CD4-positive, alpha-beta T cell treated with Interleukin-6 at 100 ng/mL for 8 hours (primary cell): ENCODE measurements around the gene GOLPH3L.
"Not testable (repeated sequence)": the region's sequence is repeated elsewhere in the genome, so short reads cannot be mapped to it uniquely, and the experiment has no call there.

Experiments
- DNase-seq: peaks from one replicate; pipeline ENCODE4 v3.0.0-alpha.2; 2020; ENCODE audit warnings: mixed read lengths, low spot score

GOLPH3L gene

DNA sequence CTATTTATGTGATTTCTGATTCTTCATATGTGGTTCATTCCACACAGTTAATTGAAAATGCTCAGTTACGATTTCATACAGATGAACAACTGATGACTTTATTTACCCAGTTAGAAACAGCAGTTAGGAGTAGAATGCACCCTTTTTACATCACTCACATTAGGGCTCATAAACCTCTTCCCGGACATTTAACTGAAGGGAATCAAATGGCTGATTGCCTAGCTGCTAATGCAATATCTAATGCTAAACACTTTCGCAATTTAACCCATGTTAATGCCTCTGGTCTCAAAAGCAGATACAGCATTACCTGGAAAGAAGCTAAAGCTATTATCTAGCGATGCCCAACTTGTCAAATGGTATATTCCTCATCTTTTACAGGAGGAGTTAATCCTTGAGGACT lies 39.9 kb downstream of the GOLPH3L start:
- DNase-seq, result not testable (repeated sequence)

DNA sequence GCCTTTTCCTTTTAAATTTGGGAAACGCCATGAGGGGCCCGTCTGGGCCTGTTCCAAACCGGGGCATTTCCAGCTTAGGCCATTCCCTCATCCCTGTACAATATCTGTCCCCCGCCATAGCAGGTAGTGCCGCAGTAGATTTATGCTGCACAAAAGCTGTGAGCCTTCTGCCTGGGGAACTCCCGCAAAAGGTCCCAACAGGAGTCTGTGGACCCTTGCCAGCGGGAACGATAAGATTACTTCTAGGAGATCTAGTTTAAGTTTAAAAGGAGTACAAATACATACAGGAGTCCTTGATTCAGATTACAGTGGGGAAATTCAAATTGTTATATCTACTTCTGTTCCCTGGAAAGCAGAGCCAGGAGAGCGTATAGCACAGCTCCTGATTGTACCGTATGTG lies 42.3 kb downstream of the GOLPH3L start:
- DNase-seq, result not testable (repeated sequence)

DNA sequence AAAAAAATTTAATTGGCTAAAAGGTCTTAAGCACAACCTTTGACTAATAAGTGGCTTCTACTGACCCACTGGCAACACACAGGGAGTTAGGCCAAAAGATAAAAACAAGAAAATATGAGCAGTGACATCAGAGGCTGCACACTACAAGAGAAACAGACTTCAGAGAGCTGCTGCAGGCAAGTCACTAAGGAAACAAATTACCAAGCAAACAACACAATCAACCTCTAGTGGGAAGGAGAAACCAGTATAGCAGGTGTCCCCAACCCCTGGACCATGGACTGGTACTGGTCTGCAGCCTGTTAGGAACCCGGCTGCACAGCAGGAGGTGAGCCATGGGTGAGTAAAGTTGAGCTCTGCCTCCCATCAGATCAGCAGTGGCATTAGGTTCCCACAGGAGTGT lies 46.8 kb downstream of the GOLPH3L start:
- no peak for DNase-seq

DNA sequence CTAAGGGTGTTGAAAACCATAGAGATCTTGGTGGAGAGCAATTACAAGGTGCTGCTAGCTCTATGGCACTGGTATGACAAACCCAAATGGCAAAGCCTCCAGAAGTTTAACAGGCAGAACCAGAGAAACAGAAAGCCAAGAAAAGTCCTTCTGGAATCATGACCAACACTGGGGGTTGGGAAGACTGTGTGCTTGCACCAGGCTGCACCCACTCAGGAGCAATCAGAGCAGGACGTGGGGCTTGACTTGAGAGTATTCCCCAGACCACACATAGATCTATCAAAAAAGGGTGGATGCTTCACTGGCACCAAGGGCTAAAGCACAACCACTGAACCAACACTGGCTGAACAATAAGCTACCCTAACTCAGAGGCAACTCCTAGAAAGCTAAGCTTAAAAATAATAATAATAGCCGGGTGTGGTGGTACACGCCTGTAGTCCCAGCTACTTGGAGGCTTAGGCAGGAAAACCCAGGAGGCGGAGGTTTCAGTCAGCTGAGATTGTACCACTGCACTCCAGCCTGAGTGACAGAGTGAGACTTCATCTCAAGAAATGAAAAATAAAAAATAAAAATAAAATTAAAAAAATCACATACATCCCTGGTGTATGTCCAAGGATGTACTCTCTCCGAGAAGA lies 47.4 kb downstream of the GOLPH3L start:
- no peak for DNase-seq

DNA sequence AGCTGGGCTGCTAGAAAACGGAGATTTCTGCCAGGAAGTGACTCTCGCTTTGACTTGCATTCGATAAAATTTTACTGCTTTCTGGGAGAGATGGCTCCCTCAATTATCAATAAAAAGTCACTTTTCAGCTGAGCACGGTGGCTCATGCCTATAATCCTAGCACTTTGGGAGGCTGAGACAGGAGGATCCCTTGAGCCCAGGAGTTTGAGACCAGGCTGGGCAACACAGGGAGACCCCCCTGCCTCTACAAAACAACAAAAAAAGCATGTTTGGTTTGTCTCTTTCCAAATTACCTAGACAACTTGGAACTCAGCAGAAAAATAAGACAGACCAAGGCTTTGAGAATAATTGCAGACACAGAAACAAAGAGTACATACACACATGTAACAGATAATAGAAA lies 54.7 kb downstream of the GOLPH3L start:
- DNase-seq, result no peak

DNA sequence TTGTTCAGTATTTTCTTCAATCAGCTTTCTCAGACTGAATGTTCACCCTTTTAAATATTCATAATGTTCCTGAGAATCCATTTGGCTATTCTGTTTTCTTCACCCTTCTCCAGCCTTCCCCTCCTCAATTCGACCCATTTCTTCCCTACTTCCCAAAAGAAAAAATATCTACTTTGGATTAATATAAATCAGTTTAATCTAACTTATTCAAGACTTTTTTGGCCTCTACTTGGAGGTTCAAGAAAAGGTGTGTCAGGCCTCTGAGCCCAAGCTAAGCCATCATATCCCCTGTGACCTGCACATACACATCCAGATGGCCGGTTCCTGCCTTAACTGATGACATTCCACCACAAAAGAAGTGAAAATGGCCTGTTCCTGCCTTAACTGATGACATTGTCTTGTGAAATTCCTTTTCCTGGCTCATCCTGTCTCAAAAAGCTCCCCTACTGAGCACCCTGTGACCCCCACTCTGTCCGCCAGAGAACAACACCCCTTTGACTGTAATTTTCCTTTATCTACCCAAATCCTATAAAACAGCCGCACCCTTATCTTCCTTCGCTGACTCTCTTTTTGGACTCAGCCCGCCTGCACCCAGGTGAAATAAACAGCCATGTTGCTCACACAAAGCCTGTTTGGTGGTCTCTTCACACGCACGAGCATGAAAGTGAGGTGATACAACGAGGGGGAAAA lies 55.7 kb downstream of the GOLPH3L start:
- not testable (repeated sequence) for DNase-seq

DNA sequence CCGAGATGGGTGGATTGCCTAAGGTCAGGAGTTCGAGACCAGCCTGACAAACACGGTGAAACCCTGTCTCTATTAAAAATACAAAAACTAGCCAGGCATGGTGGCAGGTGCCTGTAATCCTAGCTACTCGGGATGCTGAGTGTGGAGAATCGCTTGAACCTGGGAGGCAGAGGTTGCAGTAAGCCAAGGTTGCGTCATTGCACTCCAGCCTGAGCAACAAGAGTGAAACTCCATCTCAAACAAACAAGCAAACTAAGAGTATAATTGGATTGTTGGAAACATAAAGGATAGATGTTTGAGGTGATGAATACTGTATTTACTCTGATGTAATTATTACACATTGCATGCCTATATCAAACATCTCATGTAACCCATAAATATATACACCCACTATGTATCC lies 58.5 kb downstream of the GOLPH3L start:
- DNase-seq, result not testable (repeated sequence)

DNA sequence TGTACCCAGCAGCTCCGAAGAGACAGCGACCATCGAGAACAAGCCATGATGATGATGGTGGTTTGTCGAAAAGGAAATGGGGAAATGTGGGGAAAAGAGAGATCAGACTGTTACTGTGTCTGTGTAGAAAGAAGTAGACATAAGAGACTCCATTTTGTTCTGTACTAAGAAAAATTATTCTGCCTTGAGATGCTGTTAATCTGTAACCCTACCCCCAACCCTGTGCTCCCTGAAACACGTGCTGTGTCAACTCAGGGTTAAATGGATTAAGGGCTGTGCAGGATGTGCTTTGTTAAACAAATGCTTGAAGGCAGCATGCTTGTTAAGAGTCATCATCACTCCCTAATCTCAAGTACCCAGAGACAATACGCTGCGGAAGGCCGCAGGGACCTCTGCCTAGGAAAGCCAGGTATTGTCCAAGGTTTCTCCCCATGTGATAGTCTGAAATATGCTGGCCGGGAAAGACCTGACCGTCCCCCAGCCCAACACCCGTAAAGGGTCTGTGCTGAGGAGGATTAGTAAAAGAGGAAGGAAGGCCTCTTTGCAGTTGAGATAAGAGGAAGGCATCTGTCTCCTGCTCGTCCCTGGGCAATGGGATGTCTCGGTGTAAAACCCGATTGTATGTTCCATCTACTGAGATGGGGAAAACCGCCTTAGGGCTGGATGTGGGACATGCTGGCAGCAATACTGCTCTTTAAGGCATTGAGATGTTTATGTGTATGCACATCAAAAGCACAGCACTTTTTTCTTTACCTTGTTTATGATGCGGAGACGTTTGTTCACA lies 61.9 kb downstream of the GOLPH3L start:
- not testable (repeated sequence) for DNase-seq

DNA sequence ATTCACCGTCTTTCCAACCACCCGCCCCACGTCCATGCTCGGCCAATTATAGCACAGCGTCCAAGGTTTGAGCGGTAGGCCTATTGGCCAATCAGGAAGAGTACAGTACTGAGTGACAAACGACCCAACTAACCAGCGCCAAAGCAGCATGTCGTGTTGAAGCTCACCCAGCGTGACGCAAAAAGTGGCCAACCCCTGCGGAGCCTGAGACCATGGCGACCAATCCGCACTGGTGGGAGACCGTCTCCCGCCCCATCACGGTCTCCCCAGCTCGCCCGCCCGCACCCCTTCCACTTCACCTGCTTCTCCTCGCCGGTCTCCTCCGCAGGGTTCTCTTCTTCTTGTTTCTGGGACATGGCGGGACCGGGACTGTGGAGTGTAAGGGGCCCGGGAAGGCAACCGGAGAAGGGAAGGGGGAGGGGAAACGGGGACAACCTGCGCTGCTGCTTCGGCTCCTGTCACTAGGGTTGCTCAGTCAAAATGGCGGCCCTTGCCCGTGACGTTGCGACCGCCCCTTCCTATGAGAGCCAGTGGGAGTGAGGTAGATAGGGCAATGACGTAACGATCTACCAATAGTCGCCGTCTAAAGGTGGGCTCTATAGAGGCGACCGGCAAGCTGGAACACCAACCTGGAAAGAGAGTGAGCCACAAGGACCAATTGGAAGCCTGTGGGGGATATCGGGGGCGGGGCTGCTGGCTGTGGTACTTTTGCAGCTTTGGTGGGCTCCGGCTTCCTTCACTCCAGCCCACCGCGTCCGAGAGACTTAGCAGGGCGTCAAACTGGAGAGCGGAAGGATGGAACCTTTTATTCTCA lies 67.6 kb downstream of the GOLPH3L start, which contains the start of gene ENSA:
Gene ENSA, minus strand, starts transcription at position 498 of the 814 bp plus-strand sequence. Its CDS starts 142 bp downstream, at position 356.
- DNase-seq, result peak; percentile 97

DNA sequence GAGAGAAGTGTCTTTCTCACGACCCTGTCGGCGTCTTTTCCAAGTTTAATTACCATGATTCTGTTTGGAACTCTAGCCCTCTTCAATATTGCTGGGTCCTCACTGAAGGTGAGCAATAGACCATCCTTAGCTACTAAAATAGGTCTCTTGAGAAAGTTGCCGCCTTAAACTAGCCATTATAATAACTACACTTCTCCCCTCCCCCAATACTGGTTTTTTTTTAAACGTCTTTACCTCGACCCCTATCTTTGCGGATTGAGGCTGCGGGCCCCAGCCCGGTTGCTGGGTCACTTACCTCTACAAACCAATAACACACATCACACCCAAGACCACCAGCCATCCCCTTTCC lies 68.2 kb downstream of the GOLPH3L start:
- no peak for DNase-seq

DNA sequence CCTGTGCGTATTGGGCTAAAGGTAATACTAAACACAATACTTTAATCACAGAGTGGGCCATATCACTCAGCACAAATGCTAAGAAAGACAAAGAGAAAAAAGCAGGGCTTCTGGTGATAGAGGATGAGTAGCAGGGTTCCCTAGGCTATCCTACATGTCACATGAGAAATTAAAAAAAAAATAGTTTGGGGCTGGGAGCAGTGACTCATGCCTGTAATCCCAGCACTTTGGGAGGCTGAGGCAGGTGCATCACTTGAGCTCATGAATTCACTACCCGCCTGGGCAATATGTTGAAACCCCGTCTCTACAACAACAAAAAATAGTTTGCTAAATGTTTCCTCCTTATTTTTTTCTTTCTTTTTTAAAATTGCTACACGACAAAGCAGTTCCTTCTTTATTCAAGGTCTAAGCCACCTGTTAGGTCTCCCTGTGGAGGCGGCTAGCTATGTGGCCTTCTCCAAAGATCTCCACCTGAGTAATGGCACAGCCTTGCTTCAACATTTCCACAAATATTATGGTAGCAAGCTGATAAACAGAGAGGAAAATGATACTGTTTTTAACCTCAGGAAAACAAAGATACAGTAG lies 69.0 kb downstream of the GOLPH3L start:
- no peak for DNase-seq

DNA sequence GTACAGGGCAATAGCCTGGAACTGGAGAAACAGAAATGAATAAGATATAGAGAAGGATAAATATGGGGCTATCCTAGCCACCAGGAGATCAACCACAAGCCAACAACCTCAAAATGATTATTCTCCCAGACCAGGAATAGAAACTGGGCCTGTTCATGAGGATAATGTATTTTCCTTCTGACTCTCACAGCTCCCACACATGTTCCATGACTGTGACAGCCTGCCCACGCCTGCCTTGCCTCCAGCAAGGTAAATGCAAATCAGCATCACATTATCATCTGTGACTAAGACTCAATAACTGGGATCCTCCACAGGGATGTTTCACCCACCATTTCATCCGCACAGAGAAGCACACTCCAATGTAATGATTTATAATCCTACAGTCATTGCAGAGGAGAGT lies 70.8 kb downstream of the GOLPH3L start:
- DNase-seq, result no peak

DNA sequence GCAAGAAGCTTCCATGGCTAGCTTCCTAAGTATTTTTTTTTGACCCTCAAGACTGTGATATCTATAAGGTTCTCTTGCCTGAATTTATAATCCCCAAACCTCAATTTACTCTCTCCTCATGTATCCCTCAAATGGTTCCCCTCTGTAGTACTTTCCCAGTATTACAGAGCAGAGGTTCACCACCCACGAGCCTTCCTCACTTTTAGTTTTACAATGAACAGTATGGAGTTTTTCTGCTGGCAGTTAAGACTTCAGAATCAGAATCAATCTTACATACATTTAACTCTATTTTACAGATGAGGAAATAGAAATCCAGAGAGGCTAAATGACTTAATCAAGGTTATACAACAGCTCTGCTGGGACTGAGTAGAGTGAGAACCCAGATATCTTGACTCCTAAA lies 72.4 kb downstream of the GOLPH3L start:
- not testable (repeated sequence) for DNase-seq

DNA sequence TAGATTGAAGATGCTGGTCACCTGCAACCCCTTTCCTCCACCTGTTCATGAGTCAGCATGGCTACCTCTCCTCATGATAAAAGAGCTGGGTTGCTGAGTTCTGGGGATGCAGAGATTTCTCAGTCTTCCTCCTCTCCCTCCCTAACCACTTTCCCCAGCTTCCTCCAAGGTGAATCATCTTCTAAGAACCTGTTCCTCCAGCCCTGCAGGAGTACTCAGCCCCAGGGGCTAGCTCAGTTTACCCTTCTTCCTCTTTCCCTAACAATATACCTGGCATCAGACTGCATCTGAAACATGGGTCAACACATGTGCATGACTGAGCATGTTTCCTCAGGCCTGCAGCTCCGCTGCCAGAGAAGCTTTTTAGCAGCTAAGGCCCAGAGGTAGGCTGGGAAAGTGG lies 72.8 kb downstream of the GOLPH3L start:
- not testable (repeated sequence) for DNase-seq

DNA sequence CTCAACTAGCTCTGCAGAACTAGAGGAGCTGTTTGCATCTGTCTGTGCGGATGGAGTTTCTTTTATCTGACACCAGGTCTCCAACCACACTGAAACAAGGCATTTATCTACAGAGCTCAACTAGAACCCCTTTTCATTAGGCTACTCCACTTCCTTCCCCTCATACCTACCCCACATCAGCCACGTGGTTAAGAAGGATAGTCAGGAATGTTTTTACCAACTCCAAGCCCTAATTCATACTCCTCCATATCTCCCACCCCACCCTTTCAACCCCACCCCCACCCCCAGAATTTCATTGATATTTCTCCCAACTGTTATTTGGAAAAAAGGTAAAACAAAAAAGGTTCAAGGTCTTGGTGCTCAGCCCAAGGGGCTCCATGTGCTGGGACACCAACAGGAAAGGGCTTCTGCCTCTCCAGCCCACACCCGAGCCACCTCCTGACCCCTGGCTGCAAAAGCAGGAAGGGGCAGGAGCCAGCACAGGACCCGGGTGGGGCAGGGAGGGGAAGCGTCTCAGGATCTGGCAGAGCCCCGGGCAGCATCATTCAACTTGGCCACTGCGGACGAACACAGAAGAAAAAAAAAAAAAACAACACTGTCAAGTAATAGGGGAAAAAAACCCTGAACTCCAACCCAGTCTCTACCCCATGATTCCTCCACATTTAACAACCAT lies 74.5 kb downstream of the GOLPH3L start:
- no peak for DNase-seq

DNA sequence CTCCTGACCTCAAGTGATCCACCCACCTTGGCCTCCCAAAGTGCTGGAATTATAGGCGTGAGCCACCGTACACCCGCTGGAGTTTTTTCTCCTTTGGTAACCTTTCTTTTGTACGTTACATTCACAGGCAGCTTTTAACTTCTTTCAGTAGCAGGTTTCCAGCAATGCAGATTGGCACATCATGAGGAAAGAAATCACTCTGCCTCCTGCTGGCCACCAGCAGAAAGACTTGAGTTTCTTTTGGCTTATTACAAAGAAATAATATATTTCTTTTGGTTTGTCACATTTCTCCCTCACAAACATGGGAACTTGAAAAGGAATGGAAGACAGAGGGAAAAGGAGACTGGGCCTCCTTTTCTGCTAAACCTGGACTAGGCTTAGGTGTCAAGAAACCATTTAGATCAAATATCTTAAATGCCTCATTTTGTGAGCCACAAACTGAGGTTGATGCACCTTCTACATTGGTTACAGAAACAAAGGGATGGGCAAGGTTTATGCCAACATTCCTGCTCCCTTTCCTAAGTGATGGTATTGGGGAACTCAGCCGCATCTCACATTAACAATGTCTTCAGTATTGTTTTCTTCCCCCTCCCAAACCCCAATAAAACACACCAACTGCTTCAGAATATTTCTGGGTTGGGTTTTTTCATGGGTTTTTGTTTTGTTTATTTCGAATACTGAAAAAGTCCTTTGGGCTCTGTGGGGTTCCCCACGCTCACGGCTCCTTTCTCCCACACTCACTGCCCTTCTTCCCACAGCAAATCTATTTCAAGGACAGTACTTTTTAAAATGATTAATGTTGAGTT lies 75.3 kb downstream of the GOLPH3L start:
- DNase-seq, result peak; percentile 73

DNA sequence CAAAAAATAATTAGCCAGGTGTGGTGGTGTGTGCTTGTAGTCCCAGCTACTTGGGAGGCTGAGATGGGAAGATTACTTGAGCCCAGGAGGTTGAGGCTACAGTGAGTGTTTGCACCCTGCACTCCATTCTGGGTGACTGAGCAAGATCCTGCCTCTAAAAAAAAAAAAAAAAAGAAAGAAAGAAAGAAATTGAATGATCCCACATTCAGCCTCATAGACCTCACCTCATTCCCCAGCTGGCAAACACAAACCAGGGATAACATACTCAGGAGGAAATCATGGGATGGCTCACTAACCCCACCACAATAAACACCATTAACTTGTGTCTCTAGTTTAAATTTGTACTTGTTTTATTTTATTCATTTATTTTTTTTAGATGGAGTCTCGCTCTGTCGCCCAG lies 76.0 kb downstream of the GOLPH3L start:
- DNase-seq, result no peak

DNA sequence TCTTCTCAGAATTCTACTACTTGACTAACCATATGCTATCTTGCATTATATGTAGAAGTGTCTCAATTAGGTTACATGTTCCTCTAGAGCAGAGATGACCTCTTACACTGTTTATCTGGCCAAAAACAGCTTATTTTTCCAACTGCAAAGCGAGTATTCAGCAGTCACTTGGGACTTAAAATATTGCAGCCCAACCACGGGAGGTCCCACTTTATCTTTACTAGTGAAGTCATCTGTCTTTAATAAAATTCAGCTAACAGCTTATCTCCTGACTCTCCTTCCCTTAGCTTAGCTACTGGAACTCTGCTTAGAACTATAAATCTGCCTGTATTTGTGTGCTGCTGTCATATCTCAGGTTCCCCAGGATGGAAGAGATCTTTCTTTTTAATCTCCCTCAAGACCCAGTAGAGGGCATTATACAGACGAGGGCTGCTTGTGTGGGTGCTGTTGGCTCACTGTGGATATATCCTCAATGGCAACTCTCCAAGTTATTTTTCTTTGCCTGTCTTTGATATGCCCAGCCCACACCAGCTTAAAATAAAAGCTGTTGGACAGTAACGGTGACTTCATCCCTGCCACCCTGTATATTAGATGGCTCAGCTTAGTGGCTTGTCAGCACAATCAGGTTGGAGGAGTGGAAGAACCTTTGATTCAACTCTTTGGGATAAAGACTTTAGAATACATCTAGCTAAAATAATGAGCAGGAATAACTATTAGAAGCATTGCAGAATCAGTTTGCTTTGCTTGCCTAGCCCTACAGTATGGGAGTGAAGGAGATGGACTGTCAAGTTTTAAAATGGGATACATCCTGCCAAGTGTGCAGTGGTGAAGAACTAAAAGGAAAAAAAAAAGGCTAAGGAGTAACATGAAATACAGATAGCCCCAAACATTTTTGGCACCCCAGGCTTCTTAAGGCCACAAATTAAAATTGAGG lies 77.1 kb downstream of the GOLPH3L start:
- DNase-seq, result peak; percentile 28
